Sigmoid colon (tissue), 7 donors: Measurements from ENCODE around the gene SDK1. TPM values are rescaled to one million over a fixed set of nuclear protein-coding genes. Genes with fewer than 3 reads are reported as not detected.

Experiments used
- DNase-seq: peaks from one replicate; pipeline ENCODE4 v3.0.0-alpha.2; 2019
- H3K27ac ChIP-seq, 4 donors: fragments of 200-600 bp; sonication (generic); one replicate each; pipeline ENCODE4 v1.5.1; 2016 to 2019; ENCODE audit warnings: mild to moderate bottlenecking in 1 of 4
- H3K27me3 ChIP-seq, 3 donors: fragments of 200-600 bp; sonication (generic); one replicate each; pipeline ENCODE4 v1.5.1; 2019; ENCODE audit warnings: mild to moderate bottlenecking in 1 of 3
- H3K36me3 ChIP-seq, 4 donors: fragments of 200-600 bp; sonication (generic); one replicate each; pipeline ENCODE4 v1.5.1; 2016 to 2019
- H3K4me1 ChIP-seq, 4 donors: fragments of 200-600 bp; sonication (generic); one replicate each; pipeline ENCODE4 v1.5.1; 2017 to 2019
- H3K4me3 ChIP-seq, 4 donors: fragments of 200-600 bp; sonication (generic); one replicate each; pipeline ENCODE4 v1.5.1; 2017 to 2019; ENCODE audit warnings: mild to moderate bottlenecking in 2 of 4, moderate library complexity in 1 of 4
- H3K9me3 ChIP-seq, 4 donors: fragments of 200-600 bp in 3 of 4; sonication (generic) in 3 of 4; one replicate each; pipeline versions ENCODE4 v1.5.1 to v1.6.1; 2013 to 2019
- CTCF ChIP-seq, 4 experiments: fragments of 450-650 bp in 3 of 4; fragments of 200-600 bp in 1 of 4; IDR thresholded peaks; one replicate each; pipeline ENCODE4 v1.5.1; 2016 to 2019; ENCODE audit warnings: antibody characterized with exemption in 4 of 4, mild to moderate bottlenecking in 3 of 4, moderate library complexity in 2 of 4
- EP300 ChIP-seq, 4 donors: sonication (generic); formaldehyde crosslinking; IDR thresholded peaks; one replicate each; pipeline ENCODE4 v1.6.1; 2017; ENCODE audit warnings: antibody characterized with exemption in 4 of 4
- POLR2A ChIP-seq, 2 donors: fragments of 450-650 bp; IDR thresholded peaks; one replicate each; pipeline ENCODE4 v1.6.1; 2016; ENCODE audit warnings: antibody characterized with exemption in 2 of 2, mild to moderate bottlenecking in 2 of 2, moderate library complexity in 2 of 2
- POLR2AphosphoS5 ChIP-seq, 4 donors: sonication (generic); formaldehyde crosslinking; IDR thresholded peaks; one replicate each; pipeline ENCODE4 v1.6.1; 2017; ENCODE audit warnings: antibody characterized with exemption in 4 of 4
- WGBS, 2 donors: extraction: QIAGEN DNeasy Blood & Tissue Kit; methylation state at CpG; one replicate each; pipeline ENCODE4 v1.1.7; 2013; 5-methylcytosine and 5-hydroxymethylcytosine counted together
- intact Hi-C: fragments of 100-400 bp; cut with DNase I; formaldehyde crosslinking; loops from one replicate; pipeline ENCODE4 v1.15.1; 2023
- polyA plus RNA-seq, 3 donors: library from polyadenylated mRNA; stranded (reverse); fragments of 200-250 nt; gene quantifications; one replicate each; pipeline ENCODE4 v1.2.3, GENCODE V29; 2013
- total RNA-seq, 4 donors: library from RNA; depleted of rRNA; stranded (reverse); fragments of >200 nt; gene quantifications; one replicate each; pipeline ENCODE4 v1.1.0, GENCODE V29; 2016
- donor health status: healthy with polysubstance abuse.
- donor health status: Bipolar disorder and iron deficiency.
- donor health status: healthy.

SDK1 gene
- total and polyA plus RNA-seq, 7 donors: under 0.01 to 23.0 (median 10.0) TPM; not detected in 1

DNA sequence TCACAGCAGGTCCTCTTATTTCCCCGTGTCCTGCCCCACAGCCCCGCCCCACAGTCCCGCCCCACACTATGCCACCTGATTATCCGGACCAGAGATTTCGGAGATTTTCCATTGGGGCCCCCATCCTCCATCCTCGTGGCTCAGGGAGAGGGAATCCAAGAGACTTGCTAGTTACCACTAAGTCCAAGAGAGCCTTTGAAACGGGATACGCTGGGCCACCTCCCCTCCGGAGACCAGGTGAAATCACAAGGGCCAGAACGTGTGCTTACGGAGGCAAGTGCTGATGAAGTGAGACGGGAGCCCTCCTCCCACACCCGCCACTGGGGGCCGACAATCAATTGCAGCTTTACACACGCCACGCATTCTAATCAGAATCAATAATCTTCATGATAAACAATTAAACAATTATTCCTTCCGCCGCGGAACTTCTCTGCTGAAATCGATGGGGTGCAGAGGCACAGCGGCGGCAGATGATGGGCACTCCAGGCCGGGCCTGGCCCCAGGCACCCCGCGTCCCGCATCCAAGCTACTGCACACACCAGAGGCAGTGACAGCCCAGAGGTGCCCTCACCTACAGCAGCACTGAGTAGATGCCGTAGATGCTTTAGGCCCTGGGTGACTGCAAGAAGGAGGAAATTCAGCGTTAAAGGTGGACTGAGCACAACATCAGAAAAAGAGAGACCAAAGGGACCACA lies 847.0 kb downstream of the SDK1 start:
- Histone ChIP-seq H3K4me1 (peaks cover 0 to 28% (median 20%) of the 10 kb centered on the region in 4 donors), H3K4me3 (no peak overlapping the region), H3K27ac (no peak overlapping the region), H3K9me3 (no peaks in the 10 kb centered on the region), H3K36me3 (peaks cover 0 to 3% (median 0%) of the 10 kb centered on the region in 4 donors), H3K27me3 (no peaks in the 10 kb centered on the region)
- no peak for DNase-seq
- 75 to 86% methylated on average over 28 of the region's 28 CpGs for WGBS, 2 donors
- intact Hi-C loops: no loop called here
- TF ChIP-seq POLR2AphosphoS5 (IDR thresholded peaks at IDR 0.05): no peak
- no peak for TF ChIP-seq POLR2A (IDR thresholded peaks at IDR 0.05)
- no peak for TF ChIP-seq CTCF (IDR thresholded peaks at IDR 0.05)
- no peak for TF ChIP-seq EP300 (IDR thresholded peaks at IDR 0.05)

- H3K36me3 ChIP-seq: peaks cover 0 to 3% (median 0%) of the 10 kb centered on the region in 4 donors
- WGBS, 2 donors: 88 to 90% methylated on average over 18 of the region's 18 CpGs
- no peak for DNase-seq
- no peak overlapping the region for H3K4me3 ChIP-seq
- peaks cover 0 to 23% (median 17%) of the 10 kb centered on the region in 4 donors for H3K4me1 ChIP-seq
- H3K27me3 ChIP-seq: no peaks in the 10 kb centered on the region
- no peak overlapping the region for H3K27ac ChIP-seq
- TF ChIP-seq CTCF (IDR thresholded peaks at IDR 0.05) (no peak), EP300 (IDR thresholded peaks at IDR 0.05) (no peak), POLR2A (IDR thresholded peaks at IDR 0.05) (no peak), POLR2AphosphoS5 (IDR thresholded peaks at IDR 0.05) (no peak)
- no peaks in the 10 kb centered on the region for H3K9me3 ChIP-seq
- intact Hi-C loops: no loop called here
Measured at GRCh38 chr7:4149236-4149635, 848.2 kb downstream of the SDK1 start.

DNA sequence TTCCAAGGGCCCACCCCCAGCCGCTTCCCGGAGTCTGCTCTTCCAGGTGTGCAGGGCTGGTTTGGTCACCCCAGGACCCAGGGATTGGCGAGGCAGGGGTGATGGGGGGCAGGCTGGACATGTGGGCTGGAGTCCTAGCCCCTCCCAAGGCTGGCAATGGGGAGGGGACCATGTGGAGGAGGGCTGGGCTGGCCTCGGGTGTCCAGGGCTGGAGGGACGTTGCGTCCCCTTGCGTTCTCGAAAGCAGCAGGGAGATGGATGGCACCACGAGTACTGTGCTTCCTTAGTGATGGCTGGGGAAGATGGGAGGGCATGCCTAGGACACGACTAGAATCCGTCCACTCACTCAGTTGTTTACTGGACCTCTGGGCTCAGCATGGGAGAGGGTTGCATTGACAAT lies 848.6 kb downstream of the SDK1 start:
- H3K27me3 ChIP-seq: no peaks in the 10 kb centered on the region
- no peak for TF ChIP-seq POLR2AphosphoS5 (IDR thresholded peaks at IDR 0.05)
- TF ChIP-seq EP300 (IDR thresholded peaks at IDR 0.05): no peak
- no peak for TF ChIP-seq POLR2A (IDR thresholded peaks at IDR 0.05)
- TF ChIP-seq CTCF (IDR thresholded peaks at IDR 0.05): no peak
- H3K9me3 ChIP-seq: no peaks in the 10 kb centered on the region
- H3K36me3 ChIP-seq: peaks cover 0 to 3% (median 0%) of the 10 kb centered on the region in 4 donors
- WGBS, 2 donors: 88 to 90% methylated on average over 11 of the region's 11 CpGs
- H3K4me1 ChIP-seq: peaks cover 0 to 19% (median 13%) of the 10 kb centered on the region in 4 donors
- H3K4me3 ChIP-seq: no peak overlapping the region
- no peak overlapping the region for H3K27ac ChIP-seq
- DNase-seq: no peak
- intact Hi-C loops: no loop called here

- H3K4me1 ChIP-seq: peaks cover 0 to 11% (median 3%) of the 10 kb centered on the region in 4 donors
- H3K27me3 ChIP-seq: no peaks in the 10 kb centered on the region
- intact Hi-C loops: no loop called here
- peaks cover 0 to 3% (median 0%) of the 10 kb centered on the region in 4 donors for H3K36me3 ChIP-seq
- no peak overlapping the region for H3K27ac ChIP-seq
- H3K4me3 ChIP-seq: no peak overlapping the region
- no peak for DNase-seq
- WGBS, 2 donors: 90 to 95% methylated on average over 9 of the region's 9 CpGs
- H3K9me3 ChIP-seq: no peaks in the 10 kb centered on the region
- TF ChIP-seq EP300 (IDR thresholded peaks at IDR 0.05): no peak
- no peak for TF ChIP-seq POLR2AphosphoS5 (IDR thresholded peaks at IDR 0.05)
- no peak for TF ChIP-seq CTCF (IDR thresholded peaks at IDR 0.05)
- no peak for TF ChIP-seq POLR2A (IDR thresholded peaks at IDR 0.05)
Measured at GRCh38 chr7:4150731-4151130, 849.7 kb downstream of the SDK1 start.
